WTC11 (cell line): Measurements from ENCODE around the gene ATOSB. TPM values are rescaled to one million over a fixed set of nuclear protein-coding genes. Genes with fewer than 3 reads are reported as not detected.

Source experiments
- ATAC-seq: fragments of 200-7000 bp; cut with Tn5 transposase; 2 replicates; pipeline ENCODE4 v1.10.0; 2021; ENCODE audit warnings: mild to moderate bottlenecking, moderate library complexity
- CTCF ChIA-PET: fragments of 300-600 bp; sonication (Branson Sonifier 250); formaldehyde crosslinking; loops from one replicate; lab custom pipeline; 2021; ENCODE audit warnings: antibody characterized with exemption; lab: Charles Lee
- POLR2A ChIA-PET: fragments of 350-600 bp; sonication (Branson Sonifier 250); formaldehyde crosslinking; loops from one replicate; lab custom pipeline; 2021; ENCODE audit warnings: antibody characterized with exemption; lab: Charles Lee
- DNase-seq: peaks from one replicate; pipeline ENCODE4 v3.0.0; 2021; ENCODE audit warnings: low spot score
- H3K27ac Mint-ChIP-seq: 2 replicates; pipeline ENCODE4 v1.8.0; 2021; ENCODE audit warnings: mixed read lengths
- H3K27me3 Mint-ChIP-seq: 2 replicates; pipeline ENCODE4 v1.8.0; 2021; ENCODE audit warnings: low read depth, mild to moderate bottlenecking, moderate library complexity, mixed read lengths
- H3K36me3 Mint-ChIP-seq: 2 replicates; pipeline ENCODE4 v1.8.0; 2021; ENCODE audit warnings: mixed read lengths
- H3K4me1 Mint-ChIP-seq: 2 replicates; pipeline ENCODE4 v1.8.0; 2022; ENCODE audit warnings: mixed read lengths
- H3K4me3 Mint-ChIP-seq: 2 replicates; pipeline ENCODE4 v1.8.0; 2021; ENCODE audit warnings: mild to moderate bottlenecking, moderate library complexity, mixed read lengths
- H3K9me3 Mint-ChIP-seq: 2 replicates; pipeline ENCODE4 v1.8.0; 2021; ENCODE audit warnings: mixed read lengths
- AFF4 ChIP-seq: sonication (generic); formaldehyde crosslinking; IDR thresholded peaks from 2 replicates; pipeline ENCODE4 v1.8.1; 2023; ENCODE audit warnings: mild to moderate bottlenecking, missing genetic modification reagents, borderline replicate concordance
- CBFB ChIP-seq: sonication (generic); formaldehyde crosslinking; IDR thresholded peaks from 2 replicates; pipeline ENCODE4 v1.8.1; 2022; ENCODE audit warnings: mild to moderate bottlenecking, low read depth, missing genetic modification reagents
- ESRRA ChIP-seq: sonication (generic); formaldehyde crosslinking; IDR thresholded peaks from 2 replicates; pipeline ENCODE4 v1.8.1; 2022; ENCODE audit warnings: mild to moderate bottlenecking, missing genetic modification reagents, borderline replicate concordance
- FOXK1 ChIP-seq: sonication (generic); formaldehyde crosslinking; IDR thresholded peaks from 2 replicates; pipeline ENCODE4 v1.8.0; 2022; ENCODE audit warnings: mild to moderate bottlenecking, moderate library complexity, missing genetic modification reagents
- FOXP1 ChIP-seq: sonication (generic); formaldehyde crosslinking; IDR thresholded peaks from 2 replicates; pipeline ENCODE4 v1.8.0; 2022; ENCODE audit warnings: missing genetic modification reagents, mild to moderate bottlenecking, moderate library complexity, borderline replicate concordance
- GABPB1 ChIP-seq: sonication (generic); formaldehyde crosslinking; IDR thresholded peaks from 2 replicates; pipeline ENCODE4 v1.8.1; 2023; ENCODE audit warnings: mild to moderate bottlenecking, missing genetic modification reagents
- GRHL2 ChIP-seq: fragments of 250-450 bp; sonication (Bioruptor Pico); IDR thresholded peaks from 2 replicates; pipeline ENCODE4 v1.8.0; 2022; ENCODE audit warnings: mild to moderate bottlenecking, moderate library complexity; ENCODE audit not compliant: insufficient replicate concordance, severe bottlenecking
- GTF2I ChIP-seq: fragments of 250-450 bp; sonication (Bioruptor Pico); conservative IDR thresholded peaks from 2 replicates; pipeline ENCODE4 v1.4.0; 2021; ENCODE audit warnings: mild to moderate bottlenecking
- JUN ChIP-seq: sonication (generic); formaldehyde crosslinking; IDR thresholded peaks from 2 replicates; pipeline ENCODE4 v1.8.0; 2023; ENCODE audit warnings: mild to moderate bottlenecking, missing genetic modification reagents
- NR2C2 ChIP-seq: sonication (generic); formaldehyde crosslinking; IDR thresholded peaks from 2 replicates; pipeline ENCODE4 v1.8.0; 2022; ENCODE audit warnings: mild to moderate bottlenecking, missing genetic modification reagents
- PRRX2 ChIP-seq: fragments of 250-450 bp; sonication (Bioruptor Pico); IDR thresholded peaks from 2 replicates; pipeline ENCODE4 v1.8.0; 2021; ENCODE audit warnings: mild to moderate bottlenecking
- TEAD1 ChIP-seq: sonication (generic); formaldehyde crosslinking; IDR thresholded peaks from 2 replicates; pipeline ENCODE4 v1.8.0; 2022; ENCODE audit warnings: mild to moderate bottlenecking, missing genetic modification reagents
- USF1 ChIP-seq: sonication (generic); formaldehyde crosslinking; IDR thresholded peaks from 2 replicates; pipeline ENCODE4 v1.8.0; 2022; ENCODE audit warnings: mild to moderate bottlenecking, missing genetic modification reagents
- USF2 ChIP-seq: sonication (generic); formaldehyde crosslinking; IDR thresholded peaks from 2 replicates; pipeline ENCODE4 v1.8.1; 2023; ENCODE audit warnings: mild to moderate bottlenecking, missing genetic modification reagents, moderate library complexity
- ZNF263 ChIP-seq: sonication (generic); formaldehyde crosslinking; IDR thresholded peaks from 2 replicates; pipeline ENCODE4 v1.8.1; 2022; ENCODE audit warnings: low read depth, mild to moderate bottlenecking, moderate library complexity, missing genetic modification reagents
- ZNF416 ChIP-seq: fragments of 250-450 bp; sonication (Bioruptor Pico); IDR thresholded peaks from 2 replicates; pipeline ENCODE4 v1.9.0; 2021; ENCODE audit warnings: mild to moderate bottlenecking, inconsistent platforms
- total RNA-seq: library from RNA; stranded (reverse); gene quantifications from 3 replicates; pipeline ENCODE4 v1.2.3, GENCODE V29; 2021
- TF ChIP-seq, protein P1 (sequence below): fragments of 250-450 bp; sonication (Bioruptor Pico); IDR thresholded peaks from 2 replicates; pipeline ENCODE4 v1.9.0; 2021; ENCODE audit warnings: mild to moderate bottlenecking
- TF ChIP-seq, protein P2 (sequence below): sonication (generic); formaldehyde crosslinking; IDR thresholded peaks from 2 replicates; pipeline ENCODE4 v1.8.0; 2023; ENCODE audit warnings: missing genetic modification reagents, mild to moderate bottlenecking, borderline replicate concordance
- TF ChIP-seq, protein P3 (sequence below): sonication (generic); formaldehyde crosslinking; IDR thresholded peaks from 2 replicates; pipeline ENCODE4 v1.8.1; 2023; ENCODE audit warnings: mild to moderate bottlenecking, missing genetic modification reagents
- TF ChIP-seq, protein P4 (sequence below): fragments of 250-450 bp; sonication (Bioruptor Pico); IDR thresholded peaks from 2 replicates; pipeline ENCODE4 v1.8.0; 2021; ENCODE audit warnings: mild to moderate bottlenecking
- TF ChIP-seq, protein P5 (sequence below): sonication (generic); formaldehyde crosslinking; conservative IDR thresholded peaks from 2 replicates; pipeline ENCODE4 v1.8.1; 2022; ENCODE audit warnings: mild to moderate bottlenecking, missing genetic modification reagents

ATOSB gene
- total RNA-seq, 1 experiment from 2014 or later: 8.7 TPM

- H3K4me1 Mint-ChIP-seq: peaks cover 15% of the 10 kb centered on the region
- H3K27ac Mint-ChIP-seq: peak within 1 kb of the TSS; percentile 99
- CTCF ChIA-PET: interaction anchor here (0.5 to 2.3 kb wide), 22 partner anchors 8 to 686 kb away, joined by 3 to 19 read pairs (median 6); partner anchors contain the start of genes ATOSB, UNC13B and VCP
- POLR2A ChIA-PET: interaction anchor here (0.6 to 2.4 kb wide), 14 partner anchors 8 to 460 kb away, joined by 3 to 18 read pairs (median 4); partner anchors contain the start of genes ATOSB, DNAJB5, PIGO and STOML2
- peaks cover 34% of the 10 kb centered on the region for H3K36me3 Mint-ChIP-seq
- peak; percentile 92 for ATAC-seq
- peak within 1 kb of the TSS; percentile 92 for H3K4me3 Mint-ChIP-seq
- DNase-seq: peak; percentile 89
- H3K27me3 Mint-ChIP-seq: no peaks in the 10 kb centered on the region
- H3K9me3 Mint-ChIP-seq: no peaks in the 10 kb centered on the region
- TF ChIP-seq FOXK1 (peak; percentile 46; the same call in 1 of the 2 replicates), FOXP1 (CRISPR knock-in tag) (peak; percentile 74; the same call in 1 of the 2 replicates), ZNF416 (CRISPR knock-in tag) (no peak), GTF2I (CRISPR knock-in tag) (no peak), ESRRA (CRISPR knock-in tag) (no peak), ZNF263 (no peak), GABPB1 (peak; percentile 61; the same call in 1 of the 2 replicates), GRHL2 (CRISPR knock-in tag) (no peak), JUN (CRISPR knock-in tag) (0 out of 2 replicates have a peak, but pooled peaks have one; percentile 11), CBFB (CRISPR knock-in tag) (0 out of 2 replicates have a peak, but pooled peaks have one; percentile 54), USF1 (CRISPR knock-in tag) (no peak; the same call in 1 of the 2 replicates), USF2 (peak; percentile 17; the same call in 1 of the 2 replicates), TEAD1 (CRISPR knock-in tag) (0 out of 2 replicates have a peak, but pooled peaks have one; percentile 21), PRRX2 (CRISPR knock-in tag) (no peak), NR2C2 (CRISPR knock-in tag) (no peak), AFF4 (CRISPR knock-in tag) (no peak)
- TF ChIP-seq, protein P1, sequence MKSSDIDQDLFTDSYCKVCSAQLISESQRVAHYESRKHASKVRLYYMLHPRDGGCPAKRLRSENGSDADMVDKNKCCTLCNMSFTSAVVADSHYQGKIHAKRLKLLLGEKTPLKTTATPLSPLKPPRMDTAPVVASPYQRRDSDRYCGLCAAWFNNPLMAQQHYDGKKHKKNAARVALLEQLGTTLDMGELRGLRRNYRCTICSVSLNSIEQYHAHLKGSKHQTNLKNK (CRISPR knock-in tag): no peak
- TF ChIP-seq, protein P2, sequence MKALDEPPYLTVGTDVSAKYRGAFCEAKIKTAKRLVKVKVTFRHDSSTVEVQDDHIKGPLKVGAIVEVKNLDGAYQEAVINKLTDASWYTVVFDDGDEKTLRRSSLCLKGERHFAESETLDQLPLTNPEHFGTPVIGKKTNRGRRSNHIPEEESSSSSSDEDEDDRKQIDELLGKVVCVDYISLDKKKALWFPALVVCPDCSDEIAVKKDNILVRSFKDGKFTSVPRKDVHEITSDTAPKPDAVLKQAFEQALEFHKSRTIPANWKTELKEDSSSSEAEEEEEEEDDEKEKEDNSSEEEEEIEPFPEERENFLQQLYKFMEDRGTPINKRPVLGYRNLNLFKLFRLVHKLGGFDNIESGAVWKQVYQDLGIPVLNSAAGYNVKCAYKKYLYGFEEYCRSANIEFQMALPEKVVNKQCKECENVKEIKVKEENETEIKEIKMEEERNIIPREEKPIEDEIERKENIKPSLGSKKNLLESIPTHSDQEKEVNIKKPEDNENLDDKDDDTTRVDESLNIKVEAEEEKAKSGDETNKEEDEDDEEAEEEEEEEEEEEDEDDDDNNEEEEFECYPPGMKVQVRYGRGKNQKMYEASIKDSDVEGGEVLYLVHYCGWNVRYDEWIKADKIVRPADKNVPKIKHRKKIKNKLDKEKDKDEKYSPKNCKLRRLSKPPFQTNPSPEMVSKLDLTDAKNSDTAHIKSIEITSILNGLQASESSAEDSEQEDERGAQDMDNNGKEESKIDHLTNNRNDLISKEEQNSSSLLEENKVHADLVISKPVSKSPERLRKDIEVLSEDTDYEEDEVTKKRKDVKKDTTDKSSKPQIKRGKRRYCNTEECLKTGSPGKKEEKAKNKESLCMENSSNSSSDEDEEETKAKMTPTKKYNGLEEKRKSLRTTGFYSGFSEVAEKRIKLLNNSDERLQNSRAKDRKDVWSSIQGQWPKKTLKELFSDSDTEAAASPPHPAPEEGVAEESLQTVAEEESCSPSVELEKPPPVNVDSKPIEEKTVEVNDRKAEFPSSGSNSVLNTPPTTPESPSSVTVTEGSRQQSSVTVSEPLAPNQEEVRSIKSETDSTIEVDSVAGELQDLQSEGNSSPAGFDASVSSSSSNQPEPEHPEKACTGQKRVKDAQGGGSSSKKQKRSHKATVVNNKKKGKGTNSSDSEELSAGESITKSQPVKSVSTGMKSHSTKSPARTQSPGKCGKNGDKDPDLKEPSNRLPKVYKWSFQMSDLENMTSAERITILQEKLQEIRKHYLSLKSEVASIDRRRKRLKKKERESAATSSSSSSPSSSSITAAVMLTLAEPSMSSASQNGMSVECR (CRISPR knock-in tag): peak; percentile 45; the same call in 1 of the 2 replicates
- TF ChIP-seq, protein P3, sequence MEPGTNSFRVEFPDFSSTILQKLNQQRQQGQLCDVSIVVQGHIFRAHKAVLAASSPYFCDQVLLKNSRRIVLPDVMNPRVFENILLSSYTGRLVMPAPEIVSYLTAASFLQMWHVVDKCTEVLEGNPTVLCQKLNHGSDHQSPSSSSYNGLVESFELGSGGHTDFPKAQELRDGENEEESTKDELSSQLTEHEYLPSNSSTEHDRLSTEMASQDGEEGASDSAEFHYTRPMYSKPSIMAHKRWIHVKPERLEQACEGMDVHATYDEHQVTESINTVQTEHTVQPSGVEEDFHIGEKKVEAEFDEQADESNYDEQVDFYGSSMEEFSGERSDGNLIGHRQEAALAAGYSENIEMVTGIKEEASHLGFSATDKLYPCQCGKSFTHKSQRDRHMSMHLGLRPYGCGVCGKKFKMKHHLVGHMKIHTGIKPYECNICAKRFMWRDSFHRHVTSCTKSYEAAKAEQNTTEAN (CRISPR knock-in tag): peak; percentile 82; the same call in 1 of the 2 replicates
- TF ChIP-seq, protein P4, sequence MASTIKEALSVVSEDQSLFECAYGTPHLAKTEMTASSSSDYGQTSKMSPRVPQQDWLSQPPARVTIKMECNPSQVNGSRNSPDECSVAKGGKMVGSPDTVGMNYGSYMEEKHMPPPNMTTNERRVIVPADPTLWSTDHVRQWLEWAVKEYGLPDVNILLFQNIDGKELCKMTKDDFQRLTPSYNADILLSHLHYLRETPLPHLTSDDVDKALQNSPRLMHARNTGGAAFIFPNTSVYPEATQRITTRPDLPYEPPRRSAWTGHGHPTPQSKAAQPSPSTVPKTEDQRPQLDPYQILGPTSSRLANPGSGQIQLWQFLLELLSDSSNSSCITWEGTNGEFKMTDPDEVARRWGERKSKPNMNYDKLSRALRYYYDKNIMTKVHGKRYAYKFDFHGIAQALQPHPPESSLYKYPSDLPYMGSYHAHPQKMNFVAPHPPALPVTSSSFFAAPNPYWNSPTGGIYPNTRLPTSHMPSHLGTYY: no peak
- TF ChIP-seq, protein P5, sequence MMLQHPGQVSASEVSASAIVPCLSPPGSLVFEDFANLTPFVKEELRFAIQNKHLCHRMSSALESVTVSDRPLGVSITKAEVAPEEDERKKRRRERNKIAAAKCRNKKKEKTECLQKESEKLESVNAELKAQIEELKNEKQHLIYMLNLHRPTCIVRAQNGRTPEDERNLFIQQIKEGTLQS: no peak
Observed at GRCh38 chr9:35079426-35080341, 36.0 kb downstream of the ATOSB start, which contains the start of gene FANCG. FANCG (minus strand) TSS chr9:35079942; CDS start chr9:35079524, 418 bp downstream.
